HepG2 (cell line): ENCODE measurements around the gene SYNJ2. TPM values are rescaled to one million over a fixed set of nuclear protein-coding genes. Genes with fewer than 3 reads are reported as not detected.

Experiments
- CBX1 ChIP-seq: IDR thresholded peaks from one replicate; pipeline ENCODE4 v1.6.1; 2016; ENCODE audit warnings: antibody characterized with exemption, low read depth
- ELF4 ChIP-seq: sonication (generic); formaldehyde crosslinking; IDR thresholded peaks from 2 replicates; pipeline ENCODE4 v1.5.0; 2020; ENCODE audit warnings: missing genetic modification reagents, mild to moderate bottlenecking, moderate library complexity, borderline replicate concordance
- JUNB ChIP-seq: sonication (generic); formaldehyde crosslinking; IDR thresholded peaks from 2 replicates; pipeline ENCODE4 v1.8.0; 2022; ENCODE audit warnings: missing genetic modification reagents, mild to moderate bottlenecking, borderline replicate concordance
- MLLT10 ChIP-seq: sonication (generic); formaldehyde crosslinking; IDR thresholded peaks from 2 replicates; pipeline ENCODE4 v1.4.0; 2020; ENCODE audit warnings: missing genetic modification reagents
- PCBP2 ChIP-seq: fragments of 200-400 bp; formaldehyde crosslinking; optimal IDR thresholded peaks from 2 replicates; pipeline ENCODE3; 2018; ENCODE audit warnings: low read length, low read depth; ENCODE audit not compliant: poor library complexity, severe bottlenecking
- POLR2A ChIP-seq, 2 experiments: IDR thresholded peaks; 2 replicates each; pipeline ENCODE4 v1.6.1; 2011; ENCODE audit warnings: low read depth in 2 of 2, low read length in 2 of 2, mild to moderate bottlenecking in 1 of 2, moderate library complexity in 1 of 2; ENCODE audit not compliant: insufficient read depth in 1 of 2
- RCOR2 ChIP-seq: IDR thresholded peaks from 2 replicates; pipeline ENCODE4 v1.6.1; 2016; ENCODE audit warnings: missing biosample characterization, missing genetic modification reagents
- RXRA ChIP-seq: sonication (generic); formaldehyde crosslinking; IDR thresholded peaks from 2 replicates; pipeline ENCODE4 v1.5.1; 2020; ENCODE audit warnings: missing genetic modification reagents
- SNRNP70 ChIP-seq: fragments of 200-400 bp; formaldehyde crosslinking; IDR thresholded peaks from 2 replicates; pipeline ENCODE4 v1.6.1; 2017; ENCODE audit warnings: mild to moderate bottlenecking, low read depth, low read length, moderate library complexity
- TARDBP ChIP-seq: sonication (generic); formaldehyde crosslinking; IDR thresholded peaks from 2 replicates; pipeline ENCODE4 v1.8.0; 2022; ENCODE audit warnings: mild to moderate bottlenecking, missing genetic modification reagents
- ZFP37 ChIP-seq: sonication (generic); formaldehyde crosslinking; IDR thresholded peaks from 2 replicates; pipeline ENCODE4 v1.4.0; 2020; ENCODE audit warnings: missing genetic modification reagents, borderline replicate concordance
- ZNF124 ChIP-seq: sonication (generic); formaldehyde crosslinking; IDR thresholded peaks from 2 replicates; pipeline ENCODE4 v1.4.0; 2020; ENCODE audit warnings: missing genetic modification reagents
- ZNF232 ChIP-seq: sonication (generic); formaldehyde crosslinking; IDR thresholded peaks from 2 replicates; pipeline ENCODE4 v1.4.0; 2020; ENCODE audit warnings: missing genetic modification reagents, borderline replicate concordance
- ZNF34 ChIP-seq: sonication (generic); formaldehyde crosslinking; IDR thresholded peaks from 2 replicates; pipeline ENCODE4 v1.4.0; 2020; ENCODE audit warnings: mild to moderate bottlenecking, missing genetic modification reagents, borderline replicate concordance
- ZNF788 ChIP-seq: sonication (generic); formaldehyde crosslinking; IDR thresholded peaks from 2 replicates; pipeline ENCODE4 v1.5.0; 2020; ENCODE audit warnings: mild to moderate bottlenecking, missing genetic modification reagents, borderline replicate concordance
- polyA plus RNA-seq, 8 experiments: library from polyadenylated mRNA; depleted of rRNA in 3 of 8; stranded (reverse) in 7 of 8; unstranded in 1 of 8; fragments of >200 nt; fragmentation: Illumina TruSeq in 4 of 8; extraction: Trizol in 4 of 8; gene quantifications; 2 replicates each; pipeline versions ENCODE4 v1.2.1 to v1.2.3, GENCODE V29; 2011 to 2016; ENCODE audit warnings: low read depth in 4 of 8, missing spikeins in 1 of 8, mixed read lengths in 1 of 8; ENCODE audit not compliant: insufficient read depth in 1 of 8
- total RNA-seq, 5 experiments: library from RNA; depleted of rRNA; stranded (reverse); fragments of >200 nt; fragmentation: Illumina TruSeq; extraction: Trizol; gene quantifications; 2 replicates each; pipeline ENCODE4 v1.2.3, GENCODE V29; 2016; ENCODE audit warnings: low read depth in 1 of 5
- TF ChIP-seq, protein P1 (sequence below): sonication (generic); formaldehyde crosslinking; IDR thresholded peaks from 2 replicates; pipeline ENCODE4 v1.8.0; 2022; ENCODE audit warnings: mild to moderate bottlenecking, missing genetic modification reagents, borderline replicate concordance
- TF ChIP-seq, protein P2 (sequence below): sonication (generic); formaldehyde crosslinking; IDR thresholded peaks from 2 replicates; pipeline ENCODE4; 2020; ENCODE audit warnings: missing genetic modification reagents, mild to moderate bottlenecking, borderline replicate concordance
- TF ChIP-seq, protein P3 (sequence below): sonication (generic); formaldehyde crosslinking; IDR thresholded peaks from 2 replicates; pipeline ENCODE4 v1.4.0; 2020; ENCODE audit warnings: missing genetic modification reagents, mild to moderate bottlenecking, borderline replicate concordance
- TF ChIP-seq, protein P4 (sequence below): sonication (generic); formaldehyde crosslinking; IDR thresholded peaks from 2 replicates; pipeline ENCODE4 v1.4.0; 2020; ENCODE audit warnings: missing genetic modification reagents

Gene SYNJ2
- total and polyA plus RNA-seq, 2 of the 13 experiments (the other 11 are each of a cell fraction or from before 2014, with no cell fraction given) = 39.1 to 57.6 TPM

DNA sequence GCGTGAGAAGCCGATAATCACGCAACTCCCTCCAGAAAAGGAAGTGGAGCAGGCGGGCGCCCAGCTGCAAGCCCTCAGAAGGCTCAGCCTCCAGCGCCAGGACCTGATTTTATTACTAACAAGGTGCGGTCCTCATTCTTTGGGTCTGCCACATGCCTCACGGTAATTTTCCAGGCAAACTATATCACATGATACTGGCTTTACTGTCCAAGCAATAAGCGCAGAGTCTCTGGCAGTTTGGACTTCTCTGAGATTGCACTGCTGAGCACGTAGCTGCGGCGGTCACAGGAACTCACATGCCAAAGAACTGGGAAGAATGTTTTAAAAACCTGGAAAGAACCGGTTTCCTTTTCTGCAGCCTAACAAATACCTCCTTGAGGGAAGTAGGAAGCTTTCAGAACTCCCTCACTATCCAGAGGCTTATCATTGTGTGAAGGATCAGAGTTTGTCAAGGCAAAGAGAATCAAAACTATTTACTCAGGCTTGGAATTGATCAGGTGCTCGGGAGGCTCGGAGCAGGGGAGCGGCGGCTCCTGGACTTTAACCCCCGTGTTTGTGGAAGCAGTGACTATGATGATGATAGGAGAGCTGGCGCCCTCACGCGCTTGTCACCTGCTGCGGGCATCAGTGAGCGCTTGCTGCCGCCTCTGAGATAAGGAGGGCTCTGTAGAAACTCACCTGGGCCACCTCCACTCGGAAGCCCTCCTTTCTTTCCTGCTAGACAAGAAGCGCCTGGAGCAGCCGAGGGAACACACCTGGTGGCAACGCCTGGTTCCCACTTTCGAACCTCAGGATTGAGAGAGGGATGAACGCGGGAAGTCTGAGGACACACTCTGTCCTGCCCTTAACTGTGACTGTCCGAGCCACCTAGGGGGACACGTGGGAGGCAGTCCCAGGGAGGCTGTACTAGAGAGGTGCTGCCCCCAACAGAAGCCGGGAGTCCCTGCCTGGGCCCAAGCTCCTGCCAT lies 27.2 kb upstream of the SYNJ2 start (continued):
- TF ChIP-seq ZFP37 = peak; percentile 28; the same call in 1 of the 2 replicates
- 0 out of 2 replicates have a peak, but pooled peaks have one; percentile 27 for TF ChIP-seq ZNF124 (CRISPR knock-in tag)
- TF ChIP-seq, protein P1, sequence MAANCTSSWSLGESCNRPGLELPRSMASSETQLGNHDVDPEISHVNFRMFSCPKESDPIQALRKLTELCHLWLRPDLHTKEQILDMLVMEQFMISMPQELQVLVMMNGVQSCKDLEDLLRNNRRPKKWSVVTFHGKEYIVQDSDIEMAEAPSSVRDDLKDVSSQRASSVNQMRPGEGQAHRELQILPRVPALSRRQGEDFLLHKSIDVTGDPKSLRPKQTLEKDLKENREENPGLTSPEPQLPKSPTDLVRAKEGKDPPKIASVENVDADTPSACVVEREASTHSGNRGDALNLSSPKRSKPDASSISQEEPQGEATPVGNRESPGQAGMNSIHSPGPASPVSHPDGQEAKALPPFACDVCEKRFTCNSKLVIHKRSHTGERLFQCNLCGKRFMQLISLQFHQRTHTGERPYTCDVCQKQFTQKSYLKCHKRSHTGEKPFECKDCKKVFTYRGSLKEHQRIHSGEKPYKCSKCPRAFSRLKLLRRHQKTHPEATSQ = no peak; the same call in 1 of the 2 replicates
- TF ChIP-seq ZNF34 (CRISPR knock-in tag) = no peak
- no peak for TF ChIP-seq SNRNP70
- TF ChIP-seq TARDBP = peak; percentile 84
- no peak for TF ChIP-seq CBX1
- no peak for TF ChIP-seq ZNF232 (CRISPR knock-in tag)
- TF ChIP-seq, protein P2, sequence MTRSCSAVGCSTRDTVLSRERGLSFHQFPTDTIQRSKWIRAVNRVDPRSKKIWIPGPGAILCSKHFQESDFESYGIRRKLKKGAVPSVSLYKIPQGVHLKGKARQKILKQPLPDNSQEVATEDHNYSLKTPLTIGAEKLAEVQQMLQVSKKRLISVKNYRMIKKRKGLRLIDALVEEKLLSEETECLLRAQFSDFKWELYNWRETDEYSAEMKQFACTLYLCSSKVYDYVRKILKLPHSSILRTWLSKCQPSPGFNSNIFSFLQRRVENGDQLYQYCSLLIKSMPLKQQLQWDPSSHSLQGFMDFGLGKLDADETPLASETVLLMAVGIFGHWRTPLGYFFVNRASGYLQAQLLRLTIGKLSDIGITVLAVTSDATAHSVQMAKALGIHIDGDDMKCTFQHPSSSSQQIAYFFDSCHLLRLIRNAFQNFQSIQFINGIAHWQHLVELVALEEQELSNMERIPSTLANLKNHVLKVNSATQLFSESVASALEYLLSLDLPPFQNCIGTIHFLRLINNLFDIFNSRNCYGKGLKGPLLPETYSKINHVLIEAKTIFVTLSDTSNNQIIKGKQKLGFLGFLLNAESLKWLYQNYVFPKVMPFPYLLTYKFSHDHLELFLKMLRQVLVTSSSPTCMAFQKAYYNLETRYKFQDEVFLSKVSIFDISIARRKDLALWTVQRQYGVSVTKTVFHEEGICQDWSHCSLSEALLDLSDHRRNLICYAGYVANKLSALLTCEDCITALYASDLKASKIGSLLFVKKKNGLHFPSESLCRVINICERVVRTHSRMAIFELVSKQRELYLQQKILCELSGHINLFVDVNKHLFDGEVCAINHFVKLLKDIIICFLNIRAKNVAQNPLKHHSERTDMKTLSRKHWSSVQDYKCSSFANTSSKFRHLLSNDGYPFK = peak; percentile 70; the same call in 1 of the 2 replicates
- TF ChIP-seq ZNF788 = peak; percentile 68; the same call in 1 of the 2 replicates
- TF ChIP-seq, protein P3, sequence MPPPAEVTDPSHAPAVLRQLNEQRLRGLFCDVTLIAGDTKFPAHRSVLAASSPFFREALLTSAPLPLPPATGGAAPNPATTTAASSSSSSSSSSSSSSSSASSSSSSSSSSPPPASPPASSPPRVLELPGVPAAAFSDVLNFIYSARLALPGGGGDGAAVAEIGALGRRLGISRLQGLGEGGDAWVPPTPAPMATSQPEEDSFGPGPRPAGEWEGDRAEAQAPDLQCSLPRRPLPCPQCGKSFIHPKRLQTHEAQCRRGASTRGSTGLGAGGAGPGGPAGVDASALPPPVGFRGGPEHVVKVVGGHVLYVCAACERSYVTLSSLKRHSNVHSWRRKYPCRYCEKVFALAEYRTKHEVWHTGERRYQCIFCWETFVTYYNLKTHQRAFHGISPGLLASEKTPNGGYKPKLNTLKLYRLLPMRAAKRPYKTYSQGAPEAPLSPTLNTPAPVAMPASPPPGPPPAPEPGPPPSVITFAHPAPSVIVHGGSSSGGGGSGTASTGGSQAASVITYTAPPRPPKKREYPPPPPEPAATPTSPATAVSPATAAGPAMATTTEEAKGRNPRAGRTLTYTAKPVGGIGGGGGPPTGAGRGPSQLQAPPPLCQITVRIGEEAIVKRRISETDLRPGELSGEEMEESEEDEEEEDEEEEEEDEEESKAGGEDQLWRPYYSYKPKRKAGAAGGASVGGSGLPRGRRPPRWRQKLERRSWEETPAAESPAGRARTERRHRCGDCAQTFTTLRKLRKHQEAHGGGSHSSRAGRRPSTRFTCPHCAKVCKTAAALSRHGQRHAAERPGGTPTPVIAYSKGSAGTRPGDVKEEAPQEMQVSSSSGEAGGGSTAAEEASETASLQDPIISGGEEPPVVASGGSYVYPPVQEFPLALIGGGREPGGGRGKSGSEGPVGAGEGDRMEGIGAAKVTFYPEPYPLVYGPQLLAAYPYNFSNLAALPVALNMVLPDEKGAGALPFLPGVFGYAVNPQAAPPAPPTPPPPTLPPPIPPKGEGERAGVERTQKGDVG (CRISPR knock-in tag) = peak; percentile 90; the same call in 1 of the 2 replicates
- no peak for TF ChIP-seq PCBP2
- TF ChIP-seq RCOR2 (CRISPR knock-in tag) = peak; percentile 95
- peak; percentile 91 for TF ChIP-seq ELF4 (CRISPR knock-in tag)
- peak; percentile 33 to 74; a peak in 3 of 4 replicates for TF ChIP-seq POLR2A (IDR thresholded peaks at IDR 0.05; ENCODE audit: insufficient read depth in 1 of 2, low read depth in 2 of 2, low read length in 2 of 2)
- TF ChIP-seq JUNB = no peak
- TF ChIP-seq RXRA (CRISPR knock-in tag) = peak; percentile 71
- TF ChIP-seq, protein P4, sequence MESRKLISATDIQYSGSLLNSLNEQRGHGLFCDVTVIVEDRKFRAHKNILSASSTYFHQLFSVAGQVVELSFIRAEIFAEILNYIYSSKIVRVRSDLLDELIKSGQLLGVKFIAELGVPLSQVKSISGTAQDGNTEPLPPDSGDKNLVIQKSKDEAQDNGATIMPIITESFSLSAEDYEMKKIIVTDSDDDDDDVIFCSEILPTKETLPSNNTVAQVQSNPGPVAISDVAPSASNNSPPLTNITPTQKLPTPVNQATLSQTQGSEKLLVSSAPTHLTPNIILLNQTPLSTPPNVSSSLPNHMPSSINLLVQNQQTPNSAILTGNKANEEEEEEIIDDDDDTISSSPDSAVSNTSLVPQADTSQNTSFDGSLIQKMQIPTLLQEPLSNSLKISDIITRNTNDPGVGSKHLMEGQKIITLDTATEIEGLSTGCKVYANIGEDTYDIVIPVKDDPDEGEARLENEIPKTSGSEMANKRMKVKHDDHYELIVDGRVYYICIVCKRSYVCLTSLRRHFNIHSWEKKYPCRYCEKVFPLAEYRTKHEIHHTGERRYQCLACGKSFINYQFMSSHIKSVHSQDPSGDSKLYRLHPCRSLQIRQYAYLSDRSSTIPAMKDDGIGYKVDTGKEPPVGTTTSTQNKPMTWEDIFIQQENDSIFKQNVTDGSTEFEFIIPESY (CRISPR knock-in tag) = no peak
- TF ChIP-seq MLLT10 = no peak
